Stimulated activated CD8-positive, alpha-beta memory T cell treated with anti-CD3 and anti-CD28 coated beads, Interleukin-7, amount 100 ng/mL, for 48 hours (primary cell): ENCODE measurements around the gene COL13A1.

Source experiments
- DNase-seq, 2 donors: peaks; one replicate each; pipeline ENCODE4 v3.0.0-alpha.2; 2020; ENCODE audit warnings: low read depth in 1 of 2; ENCODE audit errors: extremely low read depth in 1 of 2

COL13A1 gene

GRCh38 chr10:69938541-69938991 lies 136.9 kb downstream of the COL13A1 start:
- no peak for DNase-seq

GRCh38 chr10:69939061-69939460 lies 137.4 kb downstream of the COL13A1 start:
- DNase-seq: no peak

GRCh38 chr10:69939481-69939880 lies 137.8 kb downstream of the COL13A1 start:
- DNase-seq: no peak

- DNase-seq: no peak
Measured at GRCh38 chr10:69941730-69942129, 140.0 kb downstream of the COL13A1 start.

- no peak for DNase-seq
Measured at GRCh38 chr10:69943292-69943820, 141.7 kb downstream of the COL13A1 start.

- DNase-seq: no peak
Measured at GRCh38 chr10:69944761-69945160, 143.1 kb downstream of the COL13A1 start.

GRCh38 chr10:69948261-69948660 lies 146.6 kb downstream of the COL13A1 start:
- no peak for DNase-seq

GRCh38 chr10:69949770-69950169 lies 148.1 kb downstream of the COL13A1 start:
- DNase-seq: no peak

GRCh38 chr10:69951658-69952057 lies 150.0 kb downstream of the COL13A1 start:
- DNase-seq: no peak

GRCh38 chr10:69952069-69952800 lies 150.5 kb downstream of the COL13A1 start:
- DNase-seq: no peak

- no peak for DNase-seq
Measured at GRCh38 chr10:69952821-69953221, 151.1 kb downstream of the COL13A1 start.

GRCh38 chr10:69953851-69954250 lies 152.1 kb downstream of the COL13A1 start:
- DNase-seq: no peak

- no peak for DNase-seq
Measured at GRCh38 chr10:69955211-69955805, 153.6 kb downstream of the COL13A1 start.

GRCh38 chr10:69955897-69956740 lies 154.4 kb downstream of the COL13A1 start:
- DNase-seq: no peak

GRCh38 chr10:69956741-69957230 lies 155.1 kb downstream of the COL13A1 start:
- no peak for DNase-seq

- no peak for DNase-seq
Measured at GRCh38 chr10:69957241-69957885, 155.7 kb downstream of the COL13A1 start.

GRCh38 chr10:69957886-69958555 lies 156.3 kb downstream of the COL13A1 start:
- no peak for DNase-seq

GRCh38 chr10:69958556-69958902 lies 156.8 kb downstream of the COL13A1 start:
- no peak for DNase-seq

GRCh38 chr10:69959911-69960310 lies 158.2 kb downstream of the COL13A1 start:
- no peak for DNase-seq

GRCh38 chr10:69960606-69960987 lies 158.9 kb downstream of the COL13A1 start:
- DNase-seq: no peak
